ENCODE measurements around the gene LRRC73. TPM values are rescaled to one million over a fixed set of nuclear protein-coding genes. Genes with fewer than 3 reads are reported as not detected.

LRRC73 gene
- total and polyA plus RNA-seq, 9 of the 15 experiments (the other 6 are each of a cell fraction or from before 2014, with no cell fraction given) = 0.07 to 0.55 (median 0.16) TPM; not detected in 3

DNA sequence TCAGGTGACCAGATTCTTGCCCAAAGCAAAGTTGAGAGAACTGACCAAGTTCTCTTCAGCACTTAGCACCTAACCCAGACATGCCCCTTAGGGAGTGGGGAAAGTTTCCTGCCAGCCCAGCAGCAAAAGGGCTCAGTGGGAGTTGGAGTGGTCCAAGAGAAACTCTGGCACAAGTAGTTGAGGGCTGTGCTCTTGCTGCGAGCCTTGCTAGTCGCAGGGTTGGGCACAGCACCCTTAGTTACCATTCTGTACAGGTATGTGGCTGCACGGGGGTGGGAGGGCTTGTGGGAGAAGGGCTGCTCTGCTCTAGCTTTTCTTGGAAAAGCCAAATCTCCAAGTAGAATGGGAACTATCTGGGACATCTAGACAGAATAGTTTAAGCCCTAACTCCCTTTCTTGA lies 13.1 kb upstream of the LRRC73 start:
- ATAC-seq (peak; percentile 4), DNase-seq (ENCODE audit: extremely low read depth in 1 of 4, low spot score in 3 of 4) (no peak), FAIRE-seq (no peak)
- POLR2A ChIA-PET = interaction anchor here (0.6 to 4.5 kb wide), 8 partner anchors 10 to 644 kb away, joined by 3 to 21 read pairs (median 4); partner anchors contain the start of gene LRRC73
- in situ Hi-C loops (cut with MboI) (no loop called here), intact Hi-C loops (cut with micrococcal nuclease) (no loop called here)
- Histone ChIP-seq H3K27me3 (ENCODE audit: control insufficient read depth in 2 of 2, insufficient read depth in 2 of 2, low read length in 2 of 2) (no peaks in the 10 kb centered on the region), H3K9me3 (replicated peaks; ENCODE audit: control insufficient read depth, insufficient read depth, low read depth, low read length) (no peaks in the 10 kb centered on the region), H4K20me1 (replicated peaks; ENCODE audit: control insufficient read depth, insufficient read depth, low read length) (peaks cover 7% of the 10 kb centered on the region; the same call in 1 of the 2 replicates), H3K79me2 (ENCODE audit: control insufficient read depth, insufficient read depth, low read length) (peaks cover 18% of the 10 kb centered on the region), H3K4me3 (no peak overlapping the region), H3K4me2 (ENCODE audit: insufficient read depth, low read length) (no peak overlapping the region), H3K4me1 (replicated peaks in 1 of 2; ENCODE audit: control insufficient read depth in 2 of 2, insufficient read depth in 2 of 2, low read length in 2 of 2) (peaks cover 6 to 11% of the 10 kb centered on the region in 2 experiments; a peak in 3 of 5 replicates), H3K27ac (ENCODE audit: extremely low read depth, low read depth, low read length) (no peak overlapping the region), H3K36me3 (ENCODE audit: control insufficient read depth, insufficient read depth, low read length) (peaks cover 97% of the 10 kb centered on the region), H3K9me1 (ENCODE audit: control insufficient read depth, insufficient read depth, low read length) (peaks cover 3% of the 10 kb centered on the region), H3K9ac (ENCODE audit: insufficient read depth in 1 of 2, low read depth in 2 of 2, low read length in 2 of 2) (peak overlapping the region in 1 of 2 experiments; percentile 18; a peak in 1 of 4 replicates), H2AFZ (ENCODE audit: low read depth, low read length) (no peak overlapping the region)
- 87% methylated on average over 3 of the region's 3 CpGs for WGBS (ENCODE audit: insufficient coverage, low coverage, missing lambda C conversion rate)
- no TSS peak for BruUV-seq (replicated peaks)
- CTCF ChIA-PET (ENCODE audit: low intra/inter-chr PET ratio) = no interaction called here
- TF ChIP-seq TRIM28 (IDR thresholded peaks at IDR 0.05) = no peak
- 0 out of 2 replicates have a peak, but pooled peaks have one; percentile 17 for TF ChIP-seq SUPT5H (IDR thresholded peaks at IDR 0.05)
- TF ChIP-seq RBFOX2 (IDR thresholded peaks at IDR 0.05; ENCODE audit: low read depth, low read length) = peak; percentile 35; the same call in 1 of the 2 replicates
- TF ChIP-seq, protein P1, sequence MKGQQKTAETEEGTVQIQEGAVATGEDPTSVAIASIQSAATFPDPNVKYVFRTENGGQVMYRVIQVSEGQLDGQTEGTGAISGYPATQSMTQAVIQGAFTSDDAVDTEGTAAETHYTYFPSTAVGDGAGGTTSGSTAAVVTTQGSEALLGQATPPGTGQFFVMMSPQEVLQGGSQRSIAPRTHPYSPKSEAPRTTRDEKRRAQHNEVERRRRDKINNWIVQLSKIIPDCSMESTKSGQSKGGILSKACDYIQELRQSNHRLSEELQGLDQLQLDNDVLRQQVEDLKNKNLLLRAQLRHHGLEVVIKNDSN (CRISPR knock-in tag; IDR thresholded peaks at IDR 0.05) = peak; percentile 3; the same call in 1 of the 2 replicates

Data from K562 (cell line).